Stimulated activated CD4-positive, alpha-beta T cell treated with anti-CD3 and anti-CD28 coated beads, Interleukin-4, amount 100 ng/mL, for 24 hours (primary cell): Measurements from ENCODE around the gene P2RX4.
"Not testable (repeated sequence)": the region's sequence is repeated elsewhere in the genome, so short reads cannot be mapped to it uniquely, and the experiment has no call there.

Experiments used
- DNase-seq: peaks from one replicate; pipeline ENCODE4 v3.0.0-alpha.2; 2020

P2RX4 gene

GRCh38 chr12:121245951-121246350 is 36.0 kb downstream of the P2RX4 start:
- no peak for DNase-seq

- DNase-seq, result no peak
These were observed 37.1 kb downstream of the P2RX4 start for GRCh38 chr12:121246893-121247557.

GRCh38 chr12:121248622-121249021 is 38.7 kb downstream of the P2RX4 start:
- no peak for DNase-seq

- DNase-seq, result no peak
These were observed 40.4 kb downstream of the P2RX4 start for GRCh38 chr12:121250359-121250758.

- no peak for DNase-seq
These were observed 41.9 kb downstream of the P2RX4 start for GRCh38 chr12:121251838-121252237.

DNA sequence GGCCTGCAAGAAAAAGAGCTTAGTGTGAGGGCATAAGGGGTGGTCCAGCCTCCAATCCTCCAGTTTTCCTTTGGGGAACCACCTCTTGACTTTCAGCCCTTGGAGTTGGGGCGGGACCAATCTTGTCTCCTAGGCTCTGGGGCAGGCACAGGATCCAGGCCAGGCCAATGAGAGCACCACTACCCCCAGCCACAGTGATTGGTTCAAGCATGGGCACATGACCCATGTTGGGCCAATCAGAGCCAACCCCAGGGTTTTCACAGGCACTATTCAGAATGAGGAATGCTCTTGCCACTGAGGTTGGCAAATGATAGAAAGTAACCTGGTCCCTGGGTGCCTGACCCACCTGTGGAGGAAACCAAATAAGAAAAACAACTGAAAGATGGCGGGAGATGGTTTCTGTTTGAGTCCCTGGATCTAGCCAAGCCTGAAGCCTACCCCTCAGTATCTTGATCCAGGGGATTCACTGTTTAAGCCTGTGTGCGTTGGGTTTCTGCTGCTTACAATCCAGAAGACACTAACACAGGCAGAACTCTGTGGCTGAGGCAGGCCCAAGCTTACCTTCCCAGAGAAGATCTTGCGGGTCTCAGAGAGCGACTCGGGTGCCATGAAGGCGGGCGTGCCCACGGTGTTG is 42.9 kb downstream of the P2RX4 start:
- DNase-seq, result no peak

DNA sequence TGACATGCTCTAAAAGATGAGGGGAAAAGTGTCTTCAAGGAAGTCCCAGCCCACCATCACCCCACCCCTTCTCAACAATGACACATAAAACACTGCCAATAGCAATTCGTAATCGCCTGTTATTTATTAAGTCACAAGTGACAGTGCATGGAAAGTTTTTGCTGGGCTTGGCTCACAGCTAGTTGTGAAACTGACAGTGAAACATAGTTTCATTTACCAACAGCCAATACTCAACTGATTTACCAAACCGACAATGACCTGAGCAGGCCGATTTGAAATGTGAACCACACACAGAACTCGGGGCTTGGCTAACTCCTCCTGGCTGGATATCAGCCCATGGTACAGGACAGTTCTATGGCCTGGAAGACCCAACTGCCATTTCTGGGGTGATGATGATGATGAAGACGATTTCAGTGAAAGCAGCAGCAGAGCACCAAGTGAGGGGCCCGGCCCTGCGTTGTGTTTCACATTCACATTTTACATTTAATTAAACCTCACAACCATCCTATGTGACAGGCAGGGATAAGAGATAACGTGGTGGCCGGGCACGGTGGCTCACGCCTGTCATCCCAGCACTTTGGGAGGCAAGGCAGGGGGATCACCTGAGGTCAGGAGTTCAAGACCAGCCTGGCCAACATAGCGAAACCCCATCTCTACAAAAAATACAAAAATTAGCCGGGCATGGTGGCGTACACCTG is 43.9 kb downstream of the P2RX4 start:
- no peak for DNase-seq

- DNase-seq, result no peak
These were observed 45.5 kb downstream of the P2RX4 start for GRCh38 chr12:121255433-121255832.

DNA sequence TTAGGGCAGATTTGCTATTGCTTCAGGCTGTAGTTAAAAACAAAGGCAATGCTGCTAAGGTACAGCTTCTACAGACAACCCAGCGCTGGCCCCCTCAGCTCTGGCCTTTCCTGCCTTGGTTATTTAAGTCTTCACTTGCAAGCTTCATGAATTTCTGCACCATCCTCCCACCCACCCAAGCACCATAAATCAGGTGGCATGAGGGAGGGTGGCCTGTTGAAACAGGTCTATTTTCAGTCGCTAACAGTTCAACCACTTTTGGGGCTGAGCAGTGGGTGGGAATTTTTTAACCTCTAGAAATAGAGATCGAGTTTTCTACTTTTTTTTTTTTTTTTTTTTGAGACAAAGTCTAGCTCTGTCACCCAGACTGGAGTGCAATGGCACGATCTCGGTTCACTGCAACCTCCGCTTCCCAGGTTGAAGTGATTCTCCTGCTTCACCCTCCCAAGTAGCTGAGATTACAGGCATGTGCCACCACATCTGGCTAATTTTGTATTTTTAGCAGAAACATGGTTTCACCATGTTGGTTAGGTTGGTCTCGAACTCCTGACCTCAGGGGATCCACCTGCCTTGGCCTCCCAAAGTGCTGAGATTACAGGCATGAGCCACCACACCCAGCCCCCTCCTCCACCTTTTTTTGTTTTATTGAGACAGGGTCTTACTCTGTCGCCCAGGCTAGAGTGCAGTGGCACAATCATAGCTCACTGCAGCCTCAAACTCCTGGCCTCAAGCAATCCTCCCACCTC is 47.9 kb downstream of the P2RX4 start:
- DNase-seq, result not testable (repeated sequence)

GRCh38 chr12:121259074-121259473 is 49.1 kb downstream of the P2RX4 start:
- no peak for DNase-seq

GRCh38 chr12:121260091-121260490 is 50.2 kb downstream of the P2RX4 start:
- DNase-seq, result no peak

DNA sequence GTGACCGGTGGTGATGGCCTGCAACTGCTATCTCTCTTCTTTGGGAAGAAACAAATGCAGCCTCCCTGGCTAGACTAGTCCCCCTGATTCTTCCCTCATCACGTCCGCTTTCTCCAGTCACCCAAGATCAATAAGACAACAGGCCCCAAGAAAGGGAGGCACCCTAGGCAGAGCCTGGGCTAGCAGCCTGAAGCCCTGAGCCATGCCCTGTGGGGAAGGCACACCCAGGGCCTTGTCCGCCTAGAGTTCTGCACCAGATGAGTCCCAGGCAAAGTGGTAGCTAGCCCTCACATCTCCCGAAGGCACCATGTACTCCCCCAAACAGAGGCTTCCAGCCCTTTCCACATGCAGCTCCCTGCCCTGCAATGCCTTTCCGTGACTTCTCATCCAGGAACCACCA is 51.5 kb downstream of the P2RX4 start:
- no peak for DNase-seq

DNA sequence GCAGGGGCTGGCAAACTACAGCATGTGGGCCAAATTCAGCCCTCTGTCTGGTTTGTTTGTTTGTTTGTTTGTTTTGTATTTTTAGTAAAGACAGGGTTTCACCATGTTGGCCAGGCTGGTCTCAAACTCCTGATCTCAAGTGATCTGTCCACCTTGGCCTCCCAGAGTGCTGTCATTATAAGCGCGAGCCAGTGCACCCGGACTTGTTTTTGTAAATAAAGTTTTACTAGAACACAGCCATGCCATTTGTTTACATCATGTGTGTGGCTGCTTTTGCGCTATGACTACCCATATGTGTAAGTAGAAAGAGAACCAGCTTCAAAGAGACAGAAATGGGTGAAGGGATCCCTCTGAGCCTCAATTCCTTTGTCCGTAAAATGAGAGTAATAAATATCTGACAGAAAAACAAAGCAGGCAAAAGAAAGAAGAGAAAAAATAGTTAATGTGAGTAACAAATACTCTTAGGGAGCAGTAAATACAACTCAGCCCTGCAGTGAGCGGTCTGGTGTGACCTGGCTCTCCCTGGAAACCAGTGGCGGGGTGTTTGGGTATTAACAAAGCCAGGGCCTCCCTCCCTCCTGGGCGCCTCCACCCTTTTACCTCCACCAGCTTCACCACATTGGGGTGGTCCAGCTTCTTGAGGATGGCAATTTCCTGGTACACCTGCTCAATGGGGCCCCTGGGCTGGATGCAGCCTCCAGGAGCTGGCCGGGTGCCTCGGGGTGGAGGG is 53.4 kb downstream of the P2RX4 start:
- DNase-seq, result no peak

- no peak for DNase-seq
These were observed 54.2 kb downstream of the P2RX4 start for GRCh38 chr12:121264135-121264534.

- no peak for DNase-seq
These were observed 55.1 kb downstream of the P2RX4 start for GRCh38 chr12:121264951-121265515.

DNA sequence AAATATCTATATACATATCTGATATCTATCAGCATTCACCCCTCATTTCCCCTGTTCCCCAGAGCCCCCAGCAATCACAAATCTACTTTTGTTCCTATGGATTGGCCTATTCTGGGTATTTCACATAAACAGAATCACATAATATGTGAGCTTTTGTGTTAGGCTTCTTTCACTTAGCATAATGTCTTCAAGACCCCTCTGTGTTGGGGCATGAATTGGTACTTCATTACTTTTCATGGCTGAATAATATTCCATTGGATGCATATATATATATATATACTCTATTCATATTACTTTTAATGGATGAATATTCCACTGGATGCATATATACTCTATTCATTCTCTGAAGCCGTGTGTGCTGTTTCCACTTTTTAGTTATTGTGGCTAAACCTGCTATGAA is 57.9 kb downstream of the P2RX4 start:
- no peak for DNase-seq

DNA sequence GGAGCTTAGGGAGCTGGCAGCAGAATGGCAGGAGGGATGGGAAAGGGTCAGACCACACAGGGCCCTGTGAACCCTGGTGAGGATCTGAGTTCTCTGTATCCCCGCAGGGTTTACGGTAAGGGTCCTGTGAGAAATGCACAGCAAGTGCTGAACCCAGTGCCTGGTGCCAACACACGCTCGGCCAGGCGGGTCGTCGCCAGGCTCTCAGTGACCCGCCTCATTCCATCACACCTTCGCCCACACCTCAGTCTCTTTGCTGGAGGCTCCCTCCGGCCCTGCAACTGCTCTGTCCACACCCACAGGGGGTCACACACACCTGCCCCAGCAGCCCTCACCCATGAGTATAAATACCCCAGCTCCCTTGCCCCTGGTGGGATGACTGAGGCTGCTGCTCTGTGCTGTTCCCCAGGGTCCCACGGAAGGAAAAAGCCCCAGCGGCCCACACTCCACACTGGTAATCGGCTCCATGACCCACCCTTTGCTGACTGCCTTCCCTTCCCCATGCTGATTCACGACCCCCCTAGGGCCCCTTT is 63.5 kb downstream of the P2RX4 start:
- DNase-seq, result no peak

DNA sequence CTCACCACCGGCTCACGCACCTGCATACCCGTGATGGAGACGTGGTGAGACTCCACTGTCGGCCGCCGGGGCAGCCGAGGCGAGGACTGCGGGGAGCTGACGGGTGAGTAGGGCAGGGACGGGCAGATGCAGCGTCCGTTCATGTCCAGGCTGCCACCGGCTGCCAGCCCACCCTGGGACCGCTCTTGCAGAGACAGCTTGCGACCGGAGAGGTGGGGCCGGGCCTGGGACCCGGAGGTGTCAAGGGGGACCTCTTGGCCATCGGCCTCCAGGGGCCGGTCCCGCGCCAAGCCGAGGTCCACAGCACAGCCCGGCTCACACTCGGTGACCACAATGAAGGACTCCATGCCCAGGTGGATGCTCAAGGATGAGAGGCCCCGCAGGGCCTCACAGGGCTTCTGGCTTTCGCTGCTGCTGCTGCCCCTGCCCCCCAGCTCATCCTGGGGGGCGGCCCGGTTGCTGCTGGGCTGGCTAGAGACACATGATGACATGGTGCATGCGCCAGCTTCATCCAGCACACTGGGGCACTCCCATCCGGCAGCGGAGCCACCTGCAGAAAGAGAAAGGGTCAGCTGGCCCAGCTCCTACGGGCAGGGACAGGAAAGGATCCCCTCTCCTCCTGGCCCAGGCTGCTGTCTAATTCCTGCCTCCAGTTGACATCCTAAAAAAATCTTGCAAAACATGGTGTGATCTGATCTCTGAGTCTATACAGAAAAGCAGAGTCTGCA is 64.3 kb downstream of the P2RX4 start:
- no peak for DNase-seq

GRCh38 chr12:121277374-121277759 is 67.4 kb downstream of the P2RX4 start:
- no peak for DNase-seq

GRCh38 chr12:121278169-121279070 is 68.5 kb downstream of the P2RX4 start:
- DNase-seq, result no peak

GRCh38 chr12:121279071-121279375 is 69.1 kb downstream of the P2RX4 start:
- no peak for DNase-seq
